Measurements from ENCODE around the gene ARAF.

- TF ChIP-seq EZH2 (IDR thresholded peaks at IDR 0.05): no peak
- no peak for TF ChIP-seq SIN3A (IDR thresholded peaks at IDR 0.05; ENCODE audit: low read depth)
- no peak for TF ChIP-seq CTCF (IDR thresholded peaks at IDR 0.05 in 2 of 3, conservative IDR thresholded peaks at IDR 0.05 in 1 of 3; ENCODE audit: borderline replicate concordance in 1 of 3, insufficient read depth in 1 of 3, low read depth in 2 of 3, low read length in 2 of 3)
- TF ChIP-seq POLR2A (IDR thresholded peaks at IDR 0.05; ENCODE audit: borderline replicate concordance, extremely low read depth, insufficient read depth, insufficient read length): no peak
- no peak for TF ChIP-seq ZNF274 (IDR thresholded peaks at IDR 0.05; ENCODE audit: low read depth, low read length)
- no peak for TF ChIP-seq CBX3 (IDR thresholded peaks at IDR 0.05; ENCODE audit: low read depth)
- no peak for TF ChIP-seq POLR2AphosphoS5 (IDR thresholded peaks at IDR 0.05; ENCODE audit: low read depth, low read length)
- TF ChIP-seq CEBPB (IDR thresholded peaks at IDR 0.05; ENCODE audit: low read depth): no peak
- TF ChIP-seq RAD21 (IDR thresholded peaks at IDR 0.05; ENCODE audit: low read depth): no peak
Observed at GRCh38 chrX:47611926-47612325, 50.9 kb downstream of the ARAF start.

Data from HCT116 (cell line).